ENCODE results near the gene CA10.
A peak's percentile ranks its signal among the peaks of the same experiment; 100 is the strongest.

The CA10 gene

GRCh38 chr17:51725185-51725584 lies 433.3 kb downstream of the CA10 start:
- DNase-seq (ENCODE audit: low spot score): no peak

- no peak for DNase-seq (ENCODE audit: low spot score)
These were observed 434.4 kb downstream of the CA10 start for GRCh38 chr17:51724043-51724580.

GRCh38 chr17:51722994-51723393 lies 435.5 kb downstream of the CA10 start:
- no peak for DNase-seq (ENCODE audit: low spot score)

GRCh38 chr17:51721730-51722129 lies 436.8 kb downstream of the CA10 start:
- no peak for DNase-seq (ENCODE audit: low spot score)

- DNase-seq (ENCODE audit: low spot score): no peak
These were observed 438.1 kb downstream of the CA10 start for GRCh38 chr17:51720439-51720838.

- DNase-seq (ENCODE audit: low spot score): no peak
These were observed 439.5 kb downstream of the CA10 start for GRCh38 chr17:51718983-51719382.

- no peak for DNase-seq (ENCODE audit: low spot score)
These were observed 446.9 kb downstream of the CA10 start for GRCh38 chr17:51711581-51711980.

GRCh38 chr17:51710634-51710979 lies 447.9 kb downstream of the CA10 start:
- no peak for DNase-seq (ENCODE audit: low spot score)

- DNase-seq (ENCODE audit: low spot score): peak; percentile 34
These were observed 448.6 kb downstream of the CA10 start for GRCh38 chr17:51709694-51710633.

GRCh38 chr17:51707216-51707615 lies 451.3 kb downstream of the CA10 start:
- no peak for DNase-seq (ENCODE audit: low spot score)

GRCh38 chr17:51706093-51706492 lies 452.4 kb downstream of the CA10 start:
- DNase-seq (ENCODE audit: low spot score): no peak

- DNase-seq (ENCODE audit: low spot score): no peak
These were observed 454.9 kb downstream of the CA10 start for GRCh38 chr17:51703361-51704341.

GRCh38 chr17:51702963-51703360 lies 455.6 kb downstream of the CA10 start:
- DNase-seq (ENCODE audit: low spot score): no peak

GRCh38 chr17:51701501-51701900 lies 457.0 kb downstream of the CA10 start:
- no peak for DNase-seq (ENCODE audit: low spot score)

GRCh38 chr17:51700011-51700760 lies 458.3 kb downstream of the CA10 start:
- no peak for DNase-seq (ENCODE audit: low spot score)

GRCh38 chr17:51699303-51699702 lies 459.2 kb downstream of the CA10 start:
- no peak for DNase-seq (ENCODE audit: low spot score)

- DNase-seq (ENCODE audit: low spot score): no peak
These were observed 465.6 kb downstream of the CA10 start for GRCh38 chr17:51692917-51693316.

- no peak for DNase-seq (ENCODE audit: low spot score)
These were observed 470.6 kb downstream of the CA10 start for GRCh38 chr17:51687887-51688286.

GRCh38 chr17:51685287-51685909 lies 473.1 kb downstream of the CA10 start:
- DNase-seq (ENCODE audit: low spot score): no peak

- no peak for DNase-seq (ENCODE audit: low spot score)
These were observed 474.3 kb downstream of the CA10 start for GRCh38 chr17:51684214-51684613.

GRCh38 chr17:51683291-51683690 lies 475.2 kb downstream of the CA10 start:
- DNase-seq (ENCODE audit: low spot score): no peak

Measured in putamen (tissue), 1 donor.